H1 (cell line): Measurements from ENCODE around the gene GNAS. TPM values are rescaled to one million over a fixed set of nuclear protein-coding genes. Genes with fewer than 3 reads are reported as not detected.
A peak's percentile ranks its signal among the peaks of the same experiment; 100 is the strongest.

Source experiments
- CTCF ChIA-PET: fragments of 300-600 bp; sonication (Branson Sonifier 250); formaldehyde crosslinking; loops from one replicate; lab custom pipeline; 2021; ENCODE audit not compliant: partially characterized antibody; lab: Charles Lee
- POLR2A ChIA-PET: fragments of 300-600 bp; sonication (Branson Sonifier 250); formaldehyde crosslinking; loops from one replicate; lab custom pipeline; 2021; ENCODE audit warnings: inconsistent platforms; ENCODE audit not compliant: partially characterized antibody; lab: Charles Lee
- DNase-seq, 2 experiments: peaks; one replicate each; pipeline versions ENCODE4 v3.0.0 to v3.0.0-alpha.2; 2010 to 2022; ENCODE audit warnings: low spot score in 2 of 2, low read depth in 1 of 2, mixed read lengths in 1 of 2
- FAIRE-seq: peaks from 2 replicates; lab custom pipeline; 2011; peaks lifted over from hg19 to GRCh38; lab: Jason Lieb, UNC
- H2AFZ ChIP-seq: 2 replicates; pipeline ENCODE4 v1.8.1; 2012; ENCODE audit warnings: low read length, inconsistent platforms
- H2AK5ac ChIP-seq: 2 replicates; pipeline ENCODE4 v1.6.1; 2013; ENCODE audit warnings: low read depth, low read length
- H2BK120ac ChIP-seq: replicated peaks from 2 replicates; pipeline ENCODE3; 2013; ENCODE audit warnings: low read depth, low read length, inconsistent platforms
- H2BK12ac ChIP-seq: 2 replicates; pipeline ENCODE4 v1.6.1; 2013; ENCODE audit warnings: low read depth, low read length
- H2BK15ac ChIP-seq: 2 replicates; pipeline ENCODE4 v1.6.1; 2013; ENCODE audit warnings: low read length
- H2BK20ac ChIP-seq: 2 replicates; pipeline ENCODE4 v1.6.1; 2013; ENCODE audit warnings: low read length
- H2BK5ac ChIP-seq: 2 replicates; pipeline ENCODE4 v1.6.1; 2013; ENCODE audit warnings: low read depth, low read length
- H3K14ac ChIP-seq: 2 replicates; pipeline ENCODE4 v1.6.1; 2013; ENCODE audit warnings: inconsistent platforms; ENCODE audit not compliant: insufficient read length
- H3K18ac ChIP-seq: 2 replicates; pipeline ENCODE4 v1.6.1; 2013; ENCODE audit warnings: low read length; ENCODE audit errors: extremely low read depth
- H3K23ac ChIP-seq: 2 replicates; pipeline ENCODE4 v1.6.1; 2013; ENCODE audit warnings: inconsistent platforms; ENCODE audit not compliant: insufficient read length
- H3K23me2 ChIP-seq: 2 replicates; pipeline ENCODE4 v1.6.1; 2013; ENCODE audit warnings: low read depth, low read length
- H3K27ac ChIP-seq: 2 replicates; pipeline ENCODE4 v1.6.1; 2011; ENCODE audit warnings: low read depth, low read length, inconsistent platforms
- H3K27me3 ChIP-seq, 4 experiments: replicated peaks in 1 of 4; 1 replicate in 1 of 4; 2 replicates in 3 of 4; pipeline versions ENCODE4 v1.6.1 to v1.8.1; 2011 to 2013; ENCODE audit warnings: low read length in 3 of 4, mild to moderate bottlenecking in 3 of 4, inconsistent platforms in 2 of 4, mixed read lengths in 2 of 4, moderate library complexity in 1 of 4; ENCODE audit not compliant: control insufficient read depth in 3 of 4, insufficient read depth in 3 of 4; ENCODE audit errors: extremely low read depth in 1 of 4
- H3K36me3 ChIP-seq, 4 experiments: 2 replicates each; pipeline versions ENCODE4 v1.6.1 to v1.8.1; 2011 to 2013; ENCODE audit warnings: mild to moderate bottlenecking in 4 of 4, low read length in 3 of 4, moderate library complexity in 2 of 4, control low read depth in 1 of 4, inconsistent platforms in 1 of 4; ENCODE audit not compliant: insufficient read depth in 4 of 4, control insufficient read depth in 2 of 4
- H3K4ac ChIP-seq: replicated peaks from 2 replicates; pipeline ENCODE3; 2013; ENCODE audit warnings: low read length, low read depth, mixed read lengths, inconsistent platforms; ENCODE audit not compliant: insufficient read length
- H3K4me1 ChIP-seq, 4 experiments: replicated peaks in 1 of 4; 1 replicate in 1 of 4; 2 replicates in 3 of 4; pipeline versions ENCODE4 v1.6.1 to v1.8.1; 2011 to 2013; ENCODE audit warnings: low read length in 3 of 4, inconsistent platforms in 2 of 4, mixed read lengths in 1 of 4; ENCODE audit not compliant: insufficient read depth in 4 of 4, control insufficient read depth in 3 of 4
- H3K4me2 ChIP-seq, 2 experiments: 2 replicates each; pipeline versions ENCODE4 v1.6.1 to v1.8.1; 2011 to 2013; ENCODE audit warnings: low read depth in 2 of 2, low read length in 2 of 2, control low read depth in 1 of 2, inconsistent platforms in 1 of 2, mild to moderate bottlenecking in 1 of 2; ENCODE audit not compliant: insufficient read depth in 1 of 2
- H3K4me3 ChIP-seq, 4 experiments: fragments of 200-600, 300-600 bp in 1 of 4; sonication (generic), shearing (Covaris generic), sonication (Bioruptor Twin) in 1 of 4; 2 replicates each; pipeline versions ENCODE4 v1.5.1 to v1.8.1; 2011 to 2016; ENCODE audit warnings: low read length in 4 of 4, low read depth in 3 of 4, control low read depth in 2 of 4, inconsistent platforms in 2 of 4, mild to moderate bottlenecking in 2 of 4, mixed read lengths in 1 of 4, moderate library complexity in 1 of 4; ENCODE audit not compliant: insufficient read depth in 2 of 4; ENCODE audit errors: extremely low read depth in 1 of 4
- H3K56ac ChIP-seq: replicated peaks from 2 replicates; pipeline ENCODE3; 2013; ENCODE audit warnings: low read depth, mild to moderate bottlenecking, mixed read lengths, low read length, inconsistent platforms; ENCODE audit not compliant: insufficient read length
- H3K79me1 ChIP-seq: 2 replicates; pipeline ENCODE4 v1.6.1; 2013; ENCODE audit warnings: low read depth, low read length, control low read depth
- H3K79me2 ChIP-seq, 2 experiments: 2 replicates each; pipeline versions ENCODE4 v1.6.1 to v1.8.1; 2012 to 2013; ENCODE audit warnings: low read length in 2 of 2, mild to moderate bottlenecking in 2 of 2, inconsistent platforms in 1 of 2; ENCODE audit not compliant: insufficient read depth in 2 of 2, control insufficient read depth in 1 of 2
- H3K9ac ChIP-seq, 4 experiments: replicated peaks in 1 of 4; 1 replicate in 1 of 4; 2 replicates in 3 of 4; pipeline versions ENCODE4 v1.6.1 to v1.8.1; 2011 to 2013; ENCODE audit warnings: low read depth in 3 of 4, low read length in 3 of 4, control low read depth in 2 of 4, mild to moderate bottlenecking in 2 of 4, moderate library complexity in 2 of 4, inconsistent platforms in 1 of 4; ENCODE audit errors: extremely low read depth in 1 of 4
- H3K9me3 ChIP-seq, 2 experiments: 2 replicates each; pipeline versions ENCODE4 v1.6.1 to v1.8.1; 2012 to 2013; ENCODE audit warnings: mild to moderate bottlenecking in 2 of 2, moderate library complexity in 2 of 2, control low read depth in 1 of 2, inconsistent platforms in 1 of 2, low read depth in 1 of 2, low read length in 1 of 2, mixed read lengths in 1 of 2; ENCODE audit not compliant: insufficient read depth in 2 of 2
- H4K20me1 ChIP-seq, 2 experiments: replicated peaks in 1 of 2; 2 replicates each; pipeline versions ENCODE3 to v1.8.1; 2011 to 2013; ENCODE audit warnings: inconsistent platforms in 2 of 2, low read length in 2 of 2, mild to moderate bottlenecking in 1 of 2; ENCODE audit not compliant: insufficient read depth in 2 of 2, control insufficient read depth in 1 of 2
- H4K5ac ChIP-seq: 2 replicates; pipeline ENCODE4 v1.6.1; 2013; ENCODE audit warnings: low read length, low read depth, mixed read lengths, inconsistent platforms; ENCODE audit not compliant: insufficient read length
- H4K8ac ChIP-seq: 2 replicates; pipeline ENCODE4 v1.8.0; 2013; ENCODE audit warnings: mild to moderate bottlenecking, moderate library complexity, low read length, inconsistent platforms; ENCODE audit not compliant: insufficient read depth; ENCODE audit errors: extremely low read depth
- H4K91ac ChIP-seq: replicated peaks from 2 replicates; pipeline ENCODE3; 2013; ENCODE audit warnings: low read length, mixed read lengths, inconsistent platforms; ENCODE audit not compliant: insufficient read length
- BRCA1 ChIP-seq: IDR thresholded peaks from 2 replicates; pipeline ENCODE4 v1.6.1; 2012; ENCODE audit warnings: low read depth, low read length, improper control_type of control experiment
- CBX8 ChIP-seq: fragments of 300-800, 300-1000 bp; sonication (generic); IDR thresholded peaks from 2 replicates; pipeline ENCODE4 v1.7.1; 2016; ENCODE audit warnings: low read depth, low read length, borderline replicate concordance
- KDM5A ChIP-seq: fragments of 200-600 bp; IDR thresholded peaks from 2 replicates; pipeline ENCODE4 v1.7.1; 2012; ENCODE audit warnings: mild to moderate bottlenecking, low read length, inconsistent platforms, mixed read lengths
- RNF2 ChIP-seq: fragments of 200-900, 300-1000 bp; sonication (generic); IDR thresholded peaks from 2 replicates; pipeline ENCODE4 v1.7.1; 2016; ENCODE audit warnings: borderline replicate concordance, low read depth, mild to moderate bottlenecking, antibody characterized with exemption, low read length; ENCODE audit not compliant: poor library complexity, severe bottlenecking; ENCODE audit errors: missing control alignments
- SIRT6 ChIP-seq: IDR thresholded peaks from one replicate; pipeline ENCODE4 v1.7.1; 2012; ENCODE audit warnings: low read length, inconsistent platforms
- TCF12 ChIP-seq: IDR thresholded peaks from 2 replicates; pipeline ENCODE4 v1.6.1; 2011; ENCODE audit warnings: low read depth, mild to moderate bottlenecking, low read length
- WGBS, 2 experiments: shearing (Covaris generic) in 1 of 2; methylation state at CpG; one replicate each; pipeline versions ENCODE4 v1.1.6 to v1.1.7; 2013 to 2015; ENCODE audit warnings: low lambda C conversion rate in 2 of 2, mixed read lengths in 2 of 2, inconsistent platforms in 1 of 2, low coverage in 1 of 2, missing lambda C conversion rate in 1 of 2; ENCODE audit not compliant: insufficient replicate concordance in 2 of 2, insufficient coverage in 1 of 2, insufficient read length in 1 of 2; ENCODE audit errors: extremely low coverage in 1 of 2, missing lambda C conversion rate in 1 of 2; 5-methylcytosine and 5-hydroxymethylcytosine counted together
- polyA plus RNA-seq, 7 experiments: library from polyadenylated mRNA; depleted of rRNA in 3 of 7; stranded (reverse) in 5 of 7; unstranded in 2 of 7; fragments of >200 nt in 5 of 7; fragments of 200-250 nt in 2 of 7; gene quantifications; 1 replicate in 5 of 7; 2 replicates in 1 of 7; 4 replicates in 1 of 7; pipeline versions ENCODE4 v1.2.1 to v1.2.3, GENCODE V29; 2011 to 2013; ENCODE audit warnings: missing spikeins in 2 of 7, mixed read lengths in 2 of 7
- total RNA-seq: library from RNA; stranded (reverse); fragmentation: NEBNext Ultra II Directional; extraction: Animal tissue kit (Norgen Biotek cat#: 25700); gene quantifications from 2 replicates; pipeline ENCODE4 v1.2.1, GENCODE V29; 2021

The GNAS gene
- total and polyA plus RNA-seq, 2 of the 8 experiments (the other 6 are each of a cell fraction or from before 2014, with no cell fraction given), result 989 to 1,613 TPM

- 89% methylated on average over 2 of the region's 2 CpGs; no CpG with 5 or more reads in 1 of the 2 experiments for WGBS, 2 experiments
- H2BK5ac ChIP-seq, result no peak overlapping the region
- H3K79me1 ChIP-seq, result no peaks in the 10 kb centered on the region; the same call in 1 of the 2 replicates
- H3K27ac ChIP-seq, result no peak overlapping the region
- no peaks in the 10 kb centered on the region for H3K4me1 ChIP-seq
- H3K27me3 ChIP-seq, result no peaks in the 10 kb centered on the region
- H2BK15ac ChIP-seq, result no peak overlapping the region
- H3K36me3 ChIP-seq, result no peaks in the 10 kb centered on the region
- no peak for FAIRE-seq
- H4K8ac ChIP-seq, result no peak overlapping the region
- H4K5ac ChIP-seq, result no peak overlapping the region
- no peaks in the 10 kb centered on the region for H3K79me2 ChIP-seq
- H4K91ac ChIP-seq, result no peak overlapping the region
- CTCF ChIA-PET, result interaction anchor here (0.8 to 2.7 kb wide), 7 partner anchors 10 to 660 kb away, joined by 3 to 13 read pairs (median 6); partner anchors contain the start of gene GNAS
- H3K56ac ChIP-seq, result no peak overlapping the region
- no peak for DNase-seq
- peak overlapping the region in 1 of 4 experiments; percentile 14; a peak in 1 of 7 replicates for H3K9ac ChIP-seq
- no peak overlapping the region for H3K4ac ChIP-seq
- H3K4me3 ChIP-seq, result no peak overlapping the region
- no peak overlapping the region for H2BK120ac ChIP-seq
- H2BK20ac ChIP-seq, result no peak overlapping the region
- H3K23me2 ChIP-seq, result no peaks in the 10 kb centered on the region
- H3K4me2 ChIP-seq, result no peak overlapping the region
- H3K23ac ChIP-seq, result no peak overlapping the region
- H3K18ac ChIP-seq, result no peak overlapping the region
- POLR2A ChIA-PET, result interaction anchor here (1.0 kb wide), 1 partner anchor 22 kb away, joined by 3 read pairs; no protein-coding TSS in a partner anchor
- H2AK5ac ChIP-seq, result no peak overlapping the region
- H2AFZ ChIP-seq, result no peak overlapping the region
- no peak overlapping the region for H2BK12ac ChIP-seq
- H3K14ac ChIP-seq, result no peak overlapping the region
- no peaks in the 10 kb centered on the region for H4K20me1 ChIP-seq
- no peaks in the 10 kb centered on the region for H3K9me3 ChIP-seq
- TF ChIP-seq TCF12, result no peak
- no peak for TF ChIP-seq BRCA1
- TF ChIP-seq RNF2, result no peak
- TF ChIP-seq CBX8, result no peak
- no peak for TF ChIP-seq KDM5A
- TF ChIP-seq SIRT6, result no peak
Measured at GRCh38 chr20:58865843-58866242, 13.3 kb downstream of the GNAS start.
